Upper lobe of left lung (tissue), 6 donors: ENCODE data around the gene TLDC2. TPM values are rescaled to one million over a fixed set of nuclear protein-coding genes. Genes with fewer than 3 reads are reported as not detected.
A peak's percentile ranks its signal among the peaks of the same experiment; 100 is the strongest.

Source experiments
- ATAC-seq, 2 donors: fragments of 200-7000 bp; cut with Tn5 transposase; one replicate each; pipeline ENCODE4 v1.9.1; 2022; ENCODE audit warnings: mild to moderate bottlenecking in 2 of 2, moderate library complexity in 2 of 2; ENCODE audit not compliant: low FRiP score in 2 of 2
- DNase-seq, 2 donors: peaks; one replicate each; pipeline ENCODE4 v3.0.0-alpha.2; 2019 to 2020
- H3K27ac ChIP-seq, 4 donors: fragments of 200-600 bp; sonication (generic); one replicate each; pipeline ENCODE4 v1.5.1; 2016 to 2019
- H3K27me3 ChIP-seq, 4 donors: fragments of 200-600 bp; sonication (generic); one replicate each; pipeline ENCODE4 v1.5.1; 2017 to 2019
- H3K36me3 ChIP-seq, 4 donors: fragments of 200-600 bp; sonication (generic); one replicate each; pipeline ENCODE4 v1.5.1; 2016 to 2019
- H3K4me1 ChIP-seq, 4 donors: fragments of 200-600 bp; sonication (generic); one replicate each; pipeline ENCODE4 v1.5.1; 2018 to 2019
- H3K4me3 ChIP-seq, 4 donors: fragments of 200-600 bp; sonication (generic); one replicate each; pipeline ENCODE4 v1.5.1; 2017 to 2019; ENCODE audit warnings: mild to moderate bottlenecking in 2 of 4, moderate library complexity in 1 of 4
- H3K9me3 ChIP-seq, 4 donors: fragments of 200-600 bp; sonication (generic); one replicate each; pipeline ENCODE4 v1.5.1; 2018 to 2019
- EP300 ChIP-seq, 4 donors: sonication (generic); formaldehyde crosslinking; IDR thresholded peaks; one replicate each; pipeline ENCODE4 v1.5.1; 2017; ENCODE audit warnings: antibody characterized with exemption in 4 of 4, control low read depth in 2 of 4
- POLR2A ChIP-seq, 4 donors: fragments of 450-650 bp; IDR thresholded peaks; one replicate each; pipeline ENCODE4 v1.5.1; 2016 to 2017; ENCODE audit warnings: antibody characterized with exemption in 4 of 4, mild to moderate bottlenecking in 2 of 4
- POLR2AphosphoS5 ChIP-seq, 2 donors: sonication (generic); formaldehyde crosslinking; IDR thresholded peaks; one replicate each; pipeline ENCODE4 v1.5.1; 2017; ENCODE audit warnings: antibody characterized with exemption in 2 of 2
- WGBS, 2 donors: methylation state at CpG; one replicate each; pipeline ENCODE4 v1.1.5; 2017 to 2018; 5-methylcytosine and 5-hydroxymethylcytosine counted together
- total RNA-seq, 6 donors: library from RNA; depleted of rRNA in 4 of 6; stranded (reverse); fragments of >200 nt in 4 of 6; gene quantifications; one replicate each; pipeline versions ENCODE4 v1.1.0 to v1.2.1, GENCODE V29; 2016 to 2021
- TF ChIP-seq, protein P1 (sequence below), 6 experiments: fragments of 450-650 bp in 4 of 6; fragments of 200-600 bp in 2 of 6; sonication (generic) in 2 of 6; IDR thresholded peaks; one replicate each; pipeline ENCODE4 v1.5.1; 2016 to 2019; ENCODE audit warnings: antibody characterized with exemption in 6 of 6
- donor health status: DM: no; HTN: no; CAD: no; lungs with moderate emphysema.
- donor health status: DM: no; HTN: yes; CAD: no; lungs with severe emphysema.

TLDC2 gene
- total RNA-seq, 6 donors from 2014 or later, result 0.31 to 1.3 (median 0.61) TPM; not detected in 3

DNA sequence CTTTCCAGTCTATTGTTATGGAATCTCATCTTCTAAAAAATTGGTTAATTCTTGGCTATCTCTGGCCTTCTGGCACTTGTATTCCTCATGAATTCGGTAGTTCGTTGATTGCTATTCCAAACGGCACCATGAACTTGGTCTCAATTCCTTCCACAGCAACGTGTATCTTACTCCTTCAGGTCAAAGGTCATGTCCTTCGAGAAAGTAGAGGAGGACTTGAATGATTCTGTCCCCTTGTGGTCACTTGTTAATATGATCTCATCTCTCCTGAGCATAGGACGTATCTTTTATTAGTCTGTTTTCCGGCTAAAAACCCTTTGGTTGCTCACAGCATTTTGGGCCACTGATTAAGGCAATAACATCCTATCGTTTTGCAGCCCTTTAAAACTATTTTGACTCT is 9.4 kb downstream of the TLDC2 start:
- Histone ChIP-seq H3K4me1 (peaks cover 4 to 8% (median 6%) of the 10 kb centered on the region in 4 donors), H3K27me3 (no peaks in the 10 kb centered on the region), H3K36me3 (peaks cover 0 to 14% (median 7%) of the 10 kb centered on the region in 4 donors), H3K4me3 (no peak overlapping the region), H3K27ac (no peak overlapping the region), H3K9me3 (no peaks in the 10 kb centered on the region)
- no peak for ATAC-seq
- no peak for TF ChIP-seq POLR2A (IDR thresholded peaks at IDR 0.05)
- TF ChIP-seq, protein P1, sequence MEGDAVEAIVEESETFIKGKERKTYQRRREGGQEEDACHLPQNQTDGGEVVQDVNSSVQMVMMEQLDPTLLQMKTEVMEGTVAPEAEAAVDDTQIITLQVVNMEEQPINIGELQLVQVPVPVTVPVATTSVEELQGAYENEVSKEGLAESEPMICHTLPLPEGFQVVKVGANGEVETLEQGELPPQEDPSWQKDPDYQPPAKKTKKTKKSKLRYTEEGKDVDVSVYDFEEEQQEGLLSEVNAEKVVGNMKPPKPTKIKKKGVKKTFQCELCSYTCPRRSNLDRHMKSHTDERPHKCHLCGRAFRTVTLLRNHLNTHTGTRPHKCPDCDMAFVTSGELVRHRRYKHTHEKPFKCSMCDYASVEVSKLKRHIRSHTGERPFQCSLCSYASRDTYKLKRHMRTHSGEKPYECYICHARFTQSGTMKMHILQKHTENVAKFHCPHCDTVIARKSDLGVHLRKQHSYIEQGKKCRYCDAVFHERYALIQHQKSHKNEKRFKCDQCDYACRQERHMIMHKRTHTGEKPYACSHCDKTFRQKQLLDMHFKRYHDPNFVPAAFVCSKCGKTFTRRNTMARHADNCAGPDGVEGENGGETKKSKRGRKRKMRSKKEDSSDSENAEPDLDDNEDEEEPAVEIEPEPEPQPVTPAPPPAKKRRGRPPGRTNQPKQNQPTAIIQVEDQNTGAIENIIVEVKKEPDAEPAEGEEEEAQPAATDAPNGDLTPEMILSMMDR (IDR thresholded peaks at IDR 0.05), result peak in 2 of 6 experiments; percentile 15 to 16
- TF ChIP-seq EP300 (IDR thresholded peaks at IDR 0.05), result no peak
- TF ChIP-seq POLR2AphosphoS5 (IDR thresholded peaks at IDR 0.05), result no peak
- WGBS, 2 donors, result 58 to 67% methylated on average over 8 of the region's 8 CpGs
- DNase-seq, result no peak

DNA sequence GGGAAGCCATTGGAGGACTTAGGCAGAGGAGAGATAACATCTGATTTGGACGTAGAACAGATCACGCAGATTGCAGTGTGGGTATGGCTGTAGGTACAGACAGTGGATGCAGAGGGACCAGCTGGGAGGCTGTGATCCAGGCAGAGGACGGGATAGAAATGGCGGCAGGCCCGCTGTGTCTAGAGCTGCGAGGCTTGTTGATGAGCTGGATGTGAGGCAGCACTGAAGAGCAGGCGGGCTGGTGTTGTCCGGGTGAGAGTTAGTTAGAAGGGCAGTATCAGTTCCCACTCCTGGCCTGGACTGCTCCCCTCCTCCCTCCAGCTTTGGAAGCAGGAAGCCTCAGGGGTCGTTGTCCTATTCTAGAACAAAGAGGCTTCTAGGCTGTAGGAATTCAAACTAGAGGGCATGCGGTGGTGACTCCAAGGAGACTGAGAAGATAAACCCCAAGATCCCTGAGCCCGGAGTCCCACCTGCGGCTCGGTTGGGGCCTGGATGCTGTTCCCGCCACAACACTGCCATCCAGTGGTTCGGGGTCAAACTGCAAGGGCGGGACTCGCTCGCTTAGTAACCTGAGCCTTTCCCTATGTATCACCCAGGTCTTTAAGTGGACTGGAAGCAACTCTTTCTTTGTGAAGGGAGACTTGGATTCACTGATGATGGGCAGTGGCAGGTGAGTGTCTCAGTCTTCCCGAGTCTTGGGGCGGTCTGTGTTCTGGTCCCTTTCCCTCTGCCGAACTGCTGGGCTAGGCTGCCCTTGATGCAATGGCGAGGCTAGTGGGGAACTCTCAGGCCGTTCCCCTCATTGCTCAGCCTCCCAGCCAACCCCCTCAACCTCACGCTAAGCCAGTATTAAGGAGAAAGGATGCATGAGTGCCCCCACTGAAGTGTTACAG is 11.2 kb downstream of the TLDC2 start:
- Histone ChIP-seq H3K27me3 (no peaks in the 10 kb centered on the region), H3K27ac (no peak overlapping the region), H3K9me3 (no peaks in the 10 kb centered on the region), H3K4me1 (peaks cover 4 to 8% (median 6%) of the 10 kb centered on the region in 4 donors), H3K36me3 (peaks cover 4 to 32% (median 23%) of the 10 kb centered on the region in 4 donors), H3K4me3 (no peak overlapping the region)
- 22 to 46% methylated on average over 9 to 24 of the region's 24 CpGs for WGBS, 2 donors
- ATAC-seq (peak; percentile 89 to 92), DNase-seq (peak in 1 of 2 donors; percentile 77)
- no peak for TF ChIP-seq EP300 (IDR thresholded peaks at IDR 0.05)
- TF ChIP-seq, protein P1 (IDR thresholded peaks at IDR 0.05), result peak; percentile 88 to 93 (median 89)

DNA sequence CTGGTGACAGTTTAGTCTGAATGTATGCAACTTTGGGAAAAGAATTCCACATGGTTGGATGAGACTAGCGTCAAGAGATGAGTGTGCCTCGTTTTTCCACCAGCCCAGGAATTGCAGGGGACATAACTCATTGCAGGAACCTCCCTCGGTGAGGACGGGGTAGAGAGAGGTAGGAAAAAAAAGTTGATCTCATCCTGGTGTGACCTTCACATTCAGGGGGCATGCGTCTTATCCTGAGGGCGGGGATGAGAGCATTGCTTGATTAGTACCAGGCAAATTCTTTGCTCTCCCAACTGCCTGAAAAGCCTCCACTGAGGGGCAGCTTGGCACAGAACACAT is 11.8 kb downstream of the TLDC2 start:
- Histone ChIP-seq H3K27ac (no peak overlapping the region), H3K36me3 (peaks cover 5 to 38% (median 29%) of the 10 kb centered on the region in 4 donors), H3K4me3 (no peak overlapping the region), H3K4me1 (peaks cover 4 to 8% (median 6%) of the 10 kb centered on the region in 4 donors), H3K9me3 (no peaks in the 10 kb centered on the region), H3K27me3 (no peaks in the 10 kb centered on the region)
- DNase-seq (no peak), ATAC-seq (peak in 1 of 2 donors; percentile 5)
- 49 to 51% methylated on average over 6 of the region's 6 CpGs for WGBS, 2 donors
- no peak for TF ChIP-seq POLR2AphosphoS5 (IDR thresholded peaks at IDR 0.05)
- no peak for TF ChIP-seq EP300 (IDR thresholded peaks at IDR 0.05)
- no peak for TF ChIP-seq POLR2A (IDR thresholded peaks at IDR 0.05)
- TF ChIP-seq, protein P1 (IDR thresholded peaks at IDR 0.05), result no peak

DNA sequence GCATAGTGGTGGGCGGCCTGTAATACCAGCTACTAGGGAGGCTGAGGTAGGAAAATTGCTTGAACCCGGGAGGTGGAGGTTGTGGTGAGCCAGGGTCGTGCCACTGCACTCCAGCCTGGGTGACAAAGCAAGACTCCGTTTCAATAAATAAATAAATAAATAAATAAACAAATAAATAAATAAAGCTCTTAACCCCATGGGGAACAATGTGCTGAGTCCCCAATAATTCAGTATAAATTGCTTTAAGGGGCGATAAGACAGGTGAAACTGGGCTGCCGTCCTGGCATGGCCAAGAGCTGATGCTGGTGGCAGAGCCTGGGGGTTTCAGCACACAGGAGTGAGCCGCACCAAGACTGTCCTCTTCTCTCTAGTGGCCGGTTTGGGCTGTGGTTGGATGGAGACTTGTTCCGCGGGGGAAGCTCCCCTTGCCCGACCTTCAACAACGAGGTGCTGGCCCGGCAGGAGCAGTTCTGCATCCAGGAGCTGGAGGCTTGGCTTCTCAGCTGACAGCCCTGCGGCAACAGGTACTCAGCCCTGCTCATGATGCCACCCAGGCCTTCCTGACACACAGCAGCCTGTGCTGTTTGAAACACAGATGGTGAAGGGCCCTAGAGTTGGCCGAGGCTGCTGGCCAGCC is 13.1 kb downstream of the TLDC2 start:
- TF ChIP-seq POLR2AphosphoS5 (IDR thresholded peaks at IDR 0.05), result no peak
- TF ChIP-seq EP300 (IDR thresholded peaks at IDR 0.05), result no peak
- TF ChIP-seq, protein P1 (IDR thresholded peaks at IDR 0.05), result no peak
- no peak for TF ChIP-seq POLR2A (IDR thresholded peaks at IDR 0.05)
- H3K27ac ChIP-seq, result no peak overlapping the region
- H3K9me3 ChIP-seq, result no peaks in the 10 kb centered on the region
- DNase-seq (no peak), ATAC-seq (no peak)
- WGBS, 2 donors, result 84 to 92% methylated on average over 9 to 14 of the region's 15 CpGs
- H3K4me1 ChIP-seq, result peaks cover 4 to 8% (median 6%) of the 10 kb centered on the region in 4 donors
- H3K36me3 ChIP-seq, result peaks cover 5 to 51% (median 42%) of the 10 kb centered on the region in 4 donors
- H3K4me3 ChIP-seq, result no peak overlapping the region
- H3K27me3 ChIP-seq, result no peaks in the 10 kb centered on the region
